RWPE2 (cell line): ENCODE measurements around the gene GOLGA6D.
A peak's percentile ranks its signal among the peaks of the same experiment; 100 is the strongest.
"Not testable (repeated sequence)": the region's sequence is repeated elsewhere in the genome, so short reads cannot be mapped to it uniquely, and the experiment has no call there.

ENCODE experiments used
- ATAC-seq: fragments of 200-7000 bp; cut with Tn5 transposase; 3 replicates; pipeline ENCODE4 v1.9.1; 2021; ENCODE audit warnings: low read depth
- DNase-seq: peaks from one replicate; pipeline ENCODE4 v3.0.0-alpha.2; 2020; ENCODE audit warnings: low spot score
- H3K27ac ChIP-seq: fragments of 450-650 bp; 2 replicates; pipeline ENCODE4 v1.5.1; 2017; ENCODE audit warnings: mild to moderate bottlenecking; ENCODE audit not compliant: poor library complexity, severe bottlenecking
- H3K27me3 ChIP-seq: fragments of 250-450 bp; sonication (Bioruptor Pico); 2 replicates; pipeline ENCODE4 v1.5.1; 2021; ENCODE audit warnings: mild to moderate bottlenecking, moderate library complexity; ENCODE audit not compliant: insufficient read depth, poor library complexity, severe bottlenecking
- H3K36me3 ChIP-seq: fragments of 250-450 bp; sonication (Bioruptor Pico); 2 replicates; pipeline ENCODE4 v1.5.1; 2020; ENCODE audit warnings: low read depth, mild to moderate bottlenecking, moderate library complexity
- H3K4me1 ChIP-seq: fragments of 250-450 bp; sonication (Bioruptor Pico); 2 replicates; pipeline ENCODE4 v1.5.1; 2021; ENCODE audit warnings: mild to moderate bottlenecking, moderate library complexity; ENCODE audit not compliant: insufficient read depth, poor library complexity, severe bottlenecking
- H3K4me3 ChIP-seq: fragments of 250-450 bp; sonication (Bioruptor Pico); 2 replicates; pipeline ENCODE4 v1.5.1; 2021; ENCODE audit warnings: mild to moderate bottlenecking, moderate library complexity; ENCODE audit not compliant: severe bottlenecking
- H3K9me3 ChIP-seq: fragments of 250-450 bp; sonication (Bioruptor Pico); 2 replicates; pipeline ENCODE4 v1.5.1; 2021; ENCODE audit warnings: mild to moderate bottlenecking, moderate library complexity; ENCODE audit not compliant: severe bottlenecking
- TF ChIP-seq, protein P1 (sequence below): fragments of 450-650 bp; IDR thresholded peaks from one replicate; pipeline ENCODE4 v1.5.1; 2017; ENCODE audit warnings: mild to moderate bottlenecking, moderate library complexity; ENCODE audit not compliant: poor library complexity, severe bottlenecking

Gene GOLGA6D

DNA sequence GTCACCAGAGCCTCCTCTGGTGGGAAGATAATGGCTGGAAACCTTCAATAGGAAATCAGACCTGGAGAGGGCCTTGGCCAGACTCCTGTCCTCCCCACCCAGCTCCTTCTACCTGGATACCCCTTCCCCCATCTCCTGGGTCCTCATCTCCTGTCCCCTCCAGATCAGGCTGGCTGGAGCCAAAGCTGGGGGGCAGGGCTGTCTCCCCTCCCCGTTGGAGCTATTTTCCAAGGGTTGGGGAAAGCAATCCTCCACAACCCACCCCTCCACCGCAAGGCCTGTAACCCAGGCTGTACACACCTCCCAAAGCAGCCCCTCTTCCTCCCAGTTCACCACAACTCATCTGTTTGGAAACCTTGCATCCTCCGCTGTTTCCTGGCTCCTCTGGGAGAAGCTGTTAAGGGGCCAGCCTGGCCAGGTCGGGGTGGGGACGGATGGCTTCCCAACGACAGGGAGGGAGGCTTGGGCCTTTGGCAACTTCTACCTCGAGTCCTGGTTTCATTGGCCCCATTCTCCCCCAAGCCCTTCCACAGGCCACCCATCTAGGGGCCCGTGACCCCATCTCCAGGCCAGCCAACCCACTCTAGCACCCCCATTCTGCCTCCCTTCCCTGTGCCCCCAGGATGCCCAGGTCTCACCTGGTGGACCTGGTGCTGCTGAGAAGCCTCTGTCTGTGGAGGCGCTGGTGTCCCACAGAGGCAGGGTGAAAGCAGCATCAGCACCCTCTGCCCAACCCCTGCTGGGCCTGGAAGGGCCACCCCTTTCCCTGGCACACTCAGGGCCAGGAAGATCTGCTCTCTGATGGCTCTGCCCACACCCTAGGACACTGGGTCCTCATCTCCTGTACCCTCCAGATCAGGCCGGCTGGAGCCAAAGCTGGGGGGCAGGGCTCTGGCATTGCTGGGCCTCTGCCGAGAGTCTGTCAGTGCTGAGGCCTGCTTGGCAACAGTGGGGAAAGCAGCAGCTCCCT, 46.6 kb upstream of the GOLGA6D start:
- Histone ChIP-seq H3K4me1 (no peaks in the 10 kb centered on the region), H3K4me3 (no peak overlapping the region), H3K27ac (no peak overlapping the region), H3K27me3 (no peaks in the 10 kb centered on the region), H3K36me3 (no peaks in the 10 kb centered on the region), H3K9me3 (no peaks in the 10 kb centered on the region)
- no peak for ATAC-seq
- TF ChIP-seq, protein P1, sequence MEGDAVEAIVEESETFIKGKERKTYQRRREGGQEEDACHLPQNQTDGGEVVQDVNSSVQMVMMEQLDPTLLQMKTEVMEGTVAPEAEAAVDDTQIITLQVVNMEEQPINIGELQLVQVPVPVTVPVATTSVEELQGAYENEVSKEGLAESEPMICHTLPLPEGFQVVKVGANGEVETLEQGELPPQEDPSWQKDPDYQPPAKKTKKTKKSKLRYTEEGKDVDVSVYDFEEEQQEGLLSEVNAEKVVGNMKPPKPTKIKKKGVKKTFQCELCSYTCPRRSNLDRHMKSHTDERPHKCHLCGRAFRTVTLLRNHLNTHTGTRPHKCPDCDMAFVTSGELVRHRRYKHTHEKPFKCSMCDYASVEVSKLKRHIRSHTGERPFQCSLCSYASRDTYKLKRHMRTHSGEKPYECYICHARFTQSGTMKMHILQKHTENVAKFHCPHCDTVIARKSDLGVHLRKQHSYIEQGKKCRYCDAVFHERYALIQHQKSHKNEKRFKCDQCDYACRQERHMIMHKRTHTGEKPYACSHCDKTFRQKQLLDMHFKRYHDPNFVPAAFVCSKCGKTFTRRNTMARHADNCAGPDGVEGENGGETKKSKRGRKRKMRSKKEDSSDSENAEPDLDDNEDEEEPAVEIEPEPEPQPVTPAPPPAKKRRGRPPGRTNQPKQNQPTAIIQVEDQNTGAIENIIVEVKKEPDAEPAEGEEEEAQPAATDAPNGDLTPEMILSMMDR = no peak
- peak; percentile 67 for DNase-seq

DNA sequence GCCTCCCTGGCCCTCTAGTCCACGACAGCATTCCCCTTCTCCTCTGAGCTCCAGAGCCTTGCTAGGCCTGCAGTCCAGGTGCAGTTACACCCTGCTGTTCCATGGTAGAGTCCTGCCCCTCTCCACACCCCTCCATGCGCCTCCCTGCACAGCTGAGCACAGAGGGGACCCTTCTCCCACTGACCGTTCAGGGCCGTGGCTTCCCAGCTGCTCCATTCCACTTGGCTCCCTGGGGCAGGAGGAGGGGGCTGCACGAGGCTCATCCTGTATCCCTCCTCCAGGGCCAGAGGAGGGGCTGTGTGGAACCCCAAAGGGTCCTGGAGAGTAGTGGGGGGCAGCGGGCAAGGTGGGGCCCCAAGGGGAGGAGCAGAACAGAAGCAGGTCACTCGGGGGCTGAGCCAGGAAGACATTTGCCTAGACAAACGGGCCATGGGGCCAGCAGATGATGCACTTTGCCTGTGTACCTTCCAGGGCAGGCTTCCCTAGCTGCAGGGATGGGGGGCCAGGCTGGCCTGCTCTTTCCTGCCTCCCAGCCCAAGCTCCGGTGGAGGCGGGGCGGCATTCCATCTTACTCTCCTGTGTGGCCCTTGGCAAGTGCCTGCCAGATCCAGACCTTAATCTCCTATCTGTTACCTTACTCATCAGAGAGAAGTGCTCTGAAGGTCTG, 45.2 kb upstream of the GOLGA6D start:
- no peaks in the 10 kb centered on the region for H3K9me3 ChIP-seq
- no peak for ATAC-seq
- H3K27ac ChIP-seq = no peak overlapping the region
- TF ChIP-seq, protein P1 = no peak
- H3K36me3 ChIP-seq = no peaks in the 10 kb centered on the region
- DNase-seq = peak; percentile 65
- H3K4me3 ChIP-seq = no peak overlapping the region
- H3K4me1 ChIP-seq = no peaks in the 10 kb centered on the region
- H3K27me3 ChIP-seq = no peaks in the 10 kb centered on the region

DNA sequence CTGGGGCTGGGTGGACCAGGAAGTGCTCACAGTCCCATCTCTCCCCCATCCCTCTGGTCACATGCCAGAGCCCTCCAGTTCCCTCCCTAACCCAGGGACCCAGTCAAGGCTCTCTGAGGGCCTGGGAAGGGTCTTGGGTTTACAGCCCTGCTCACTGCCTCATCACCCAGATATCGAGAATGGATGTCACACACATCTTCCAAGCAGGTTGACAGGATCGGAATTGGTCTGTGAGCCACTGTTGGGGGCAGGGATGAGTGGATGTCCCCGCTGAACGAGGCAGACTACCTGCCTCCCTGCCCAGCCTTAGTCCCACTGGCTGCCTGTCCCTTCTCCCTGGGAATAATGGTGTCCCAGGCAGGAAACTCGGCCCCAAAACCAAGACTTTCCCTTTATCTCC, 44.5 kb upstream of the GOLGA6D start:
- no peak overlapping the region for H3K27ac ChIP-seq
- TF ChIP-seq, protein P1 = no peak
- no peaks in the 10 kb centered on the region for H3K27me3 ChIP-seq
- DNase-seq (peak; percentile 52), ATAC-seq (no peak)
- no peaks in the 10 kb centered on the region for H3K4me1 ChIP-seq
- H3K36me3 ChIP-seq = no peaks in the 10 kb centered on the region
- no peak overlapping the region for H3K4me3 ChIP-seq
- H3K9me3 ChIP-seq = no peaks in the 10 kb centered on the region

DNA sequence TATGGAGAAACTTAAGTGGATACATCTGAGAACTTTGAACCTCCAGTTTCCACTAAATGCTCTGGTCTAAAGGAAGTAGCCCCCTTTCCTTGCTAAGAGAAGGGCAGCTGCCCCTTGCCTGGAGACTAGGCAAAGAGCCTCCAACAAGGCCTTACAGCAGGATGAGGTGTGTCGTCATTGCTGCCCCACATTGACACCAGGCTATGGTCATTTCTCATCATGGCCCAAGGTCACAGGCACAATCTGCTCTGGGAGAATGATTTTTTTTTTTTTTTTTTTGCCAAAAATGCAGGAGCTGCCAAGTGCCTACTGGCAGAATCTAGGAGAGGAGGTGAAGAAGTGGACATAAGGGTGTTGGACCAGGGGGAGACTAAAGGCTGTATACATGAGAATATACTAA, 36.9 kb upstream of the GOLGA6D start:
- H3K27ac ChIP-seq, DNase-seq, ATAC-seq, H3K36me3 ChIP-seq, H3K4me1 ChIP-seq, H3K9me3 ChIP-seq, H3K4me3 ChIP-seq: not testable (repeated sequence)
- peaks cover 18% of the 10 kb centered on the region for H3K27me3 ChIP-seq

DNA sequence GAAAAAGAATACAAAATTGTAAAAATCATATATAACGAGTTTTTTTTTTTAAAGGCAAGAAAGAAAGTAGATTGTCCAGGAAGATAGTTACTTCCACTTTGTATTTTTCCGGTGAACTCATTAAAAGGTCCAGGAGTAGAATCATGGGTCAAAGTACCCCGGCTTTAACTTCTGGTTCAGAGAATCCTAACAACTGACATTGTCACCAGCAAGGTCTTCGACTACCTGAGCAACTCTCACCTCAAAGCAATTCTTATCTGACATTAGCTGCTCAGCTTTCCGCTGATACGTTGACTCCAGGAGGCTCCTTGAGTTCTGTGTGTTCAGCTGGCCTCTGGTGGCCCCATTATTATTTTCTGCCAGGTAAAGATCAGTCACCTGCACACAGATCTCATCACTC, 33.6 kb upstream of the GOLGA6D start:
- H3K9me3 ChIP-seq, H3K27ac ChIP-seq, H3K36me3 ChIP-seq, ATAC-seq, DNase-seq, H3K4me3 ChIP-seq, H3K4me1 ChIP-seq: not testable (repeated sequence)
- H3K27me3 ChIP-seq = peaks cover 18% of the 10 kb centered on the region
